Neutrophil (primary cell): ENCODE data around the gene H2BK1.

ENCODE experiments used
- H3K27ac ChIP-seq: fragments of 200-600 bp; sonication (generic); 2 replicates; pipeline ENCODE4 v1.5.1; 2016; ENCODE audit warnings: mild to moderate bottlenecking, moderate library complexity
- H3K27me3 ChIP-seq: fragments of 200-600 bp; sonication (generic); 2 replicates; pipeline ENCODE4 v1.6.0; 2016; ENCODE audit warnings: mild to moderate bottlenecking
- H3K36me3 ChIP-seq: fragments of 200-600 bp; sonication (generic); 2 replicates; pipeline ENCODE4 v1.5.1; 2017
- H3K4me1 ChIP-seq, 2 experiments: fragments of 200-600 bp in 1 of 2; sonication (generic) in 1 of 2; 1 replicate in 1 of 2; 2 replicates in 1 of 2; pipeline versions ENCODE4 v1.5.1 to v1.6.1; 2013 to 2016; ENCODE audit warnings: low read depth in 1 of 2, low read length in 1 of 2, mild to moderate bottlenecking in 1 of 2, moderate library complexity in 1 of 2; ENCODE audit not compliant: control insufficient read depth in 1 of 2, insufficient read depth in 1 of 2
- H3K4me3 ChIP-seq, 2 experiments: fragments of 200-600 bp in 1 of 2; sonication (generic) in 1 of 2; 1 replicate in 1 of 2; 2 replicates in 1 of 2; pipeline ENCODE4 v1.5.1; 2013 to 2016; ENCODE audit warnings: low read depth in 1 of 2, low read length in 1 of 2, mild to moderate bottlenecking in 1 of 2, moderate library complexity in 1 of 2
- H3K9me3 ChIP-seq: fragments of 200-600 bp; sonication (generic); 2 replicates; pipeline ENCODE4 v1.5.1; 2016
- TF ChIP-seq, protein P1 (sequence below): fragments of 200-600 bp; sonication (generic); IDR thresholded peaks from 2 replicates; pipeline ENCODE4 v1.5.1; 2016; ENCODE audit warnings: antibody characterized with exemption

The H2BK1 gene

DNA sequence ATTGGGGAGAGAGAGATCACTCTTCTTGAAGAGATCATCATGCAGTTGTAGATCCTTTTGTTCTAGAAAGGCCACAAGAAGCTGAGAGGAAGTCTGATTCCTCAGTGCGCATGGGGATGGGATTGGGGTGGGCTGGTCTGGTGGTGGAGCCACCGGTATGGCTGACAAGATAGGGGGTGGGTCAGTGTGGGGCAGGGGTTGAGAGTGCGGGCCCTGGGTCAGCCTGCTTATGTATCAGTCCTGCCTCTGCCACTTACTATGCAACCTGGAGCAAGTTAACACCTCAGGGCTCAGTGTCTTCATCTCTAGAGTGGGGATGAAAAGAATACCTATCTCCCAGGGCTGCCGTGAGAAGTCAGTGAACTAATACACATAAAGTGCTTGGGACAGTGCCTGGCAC is 30.2 kb upstream of the H2BK1 start:
- Histone ChIP-seq H3K36me3 (peaks cover 52% of the 10 kb centered on the region), H3K4me3 (no peak overlapping the region), H3K4me1 (peaks cover 28 to 29% of the 10 kb centered on the region in 2 experiments), H3K27ac (no peak overlapping the region), H3K27me3 (peaks cover 34% of the 10 kb centered on the region), H3K9me3 (no peaks in the 10 kb centered on the region)
- TF ChIP-seq, protein P1, sequence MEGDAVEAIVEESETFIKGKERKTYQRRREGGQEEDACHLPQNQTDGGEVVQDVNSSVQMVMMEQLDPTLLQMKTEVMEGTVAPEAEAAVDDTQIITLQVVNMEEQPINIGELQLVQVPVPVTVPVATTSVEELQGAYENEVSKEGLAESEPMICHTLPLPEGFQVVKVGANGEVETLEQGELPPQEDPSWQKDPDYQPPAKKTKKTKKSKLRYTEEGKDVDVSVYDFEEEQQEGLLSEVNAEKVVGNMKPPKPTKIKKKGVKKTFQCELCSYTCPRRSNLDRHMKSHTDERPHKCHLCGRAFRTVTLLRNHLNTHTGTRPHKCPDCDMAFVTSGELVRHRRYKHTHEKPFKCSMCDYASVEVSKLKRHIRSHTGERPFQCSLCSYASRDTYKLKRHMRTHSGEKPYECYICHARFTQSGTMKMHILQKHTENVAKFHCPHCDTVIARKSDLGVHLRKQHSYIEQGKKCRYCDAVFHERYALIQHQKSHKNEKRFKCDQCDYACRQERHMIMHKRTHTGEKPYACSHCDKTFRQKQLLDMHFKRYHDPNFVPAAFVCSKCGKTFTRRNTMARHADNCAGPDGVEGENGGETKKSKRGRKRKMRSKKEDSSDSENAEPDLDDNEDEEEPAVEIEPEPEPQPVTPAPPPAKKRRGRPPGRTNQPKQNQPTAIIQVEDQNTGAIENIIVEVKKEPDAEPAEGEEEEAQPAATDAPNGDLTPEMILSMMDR: no peak

DNA sequence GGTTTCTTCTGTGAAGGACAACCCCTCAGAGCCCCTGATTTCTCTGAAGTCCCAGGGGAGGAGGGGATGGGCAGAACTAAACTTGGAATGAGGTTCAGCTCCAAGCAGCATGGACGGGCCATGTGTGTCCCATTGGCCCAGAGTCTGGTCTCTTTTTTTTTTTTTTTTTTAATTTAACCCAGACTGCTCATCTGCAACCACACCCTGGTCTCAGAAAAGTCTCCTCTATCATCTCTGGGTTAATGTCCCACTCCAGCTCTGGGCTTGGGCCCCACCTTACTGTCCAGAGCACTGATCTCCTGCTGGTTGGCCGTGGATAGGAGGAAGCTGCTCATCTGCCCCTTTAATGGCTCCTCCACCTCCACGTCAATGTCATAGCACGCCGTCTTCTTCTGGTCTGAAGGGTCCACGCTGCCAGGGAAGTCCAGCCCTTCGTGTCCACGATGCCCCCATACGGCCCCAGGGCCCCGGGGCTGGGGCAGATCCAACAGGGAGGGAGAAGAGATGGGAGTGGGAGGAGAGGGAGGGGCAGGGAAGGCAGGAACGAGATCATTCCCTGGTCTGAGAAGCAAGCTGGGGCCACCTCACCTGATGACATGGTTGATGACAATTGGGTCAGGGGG is 29.7 kb upstream of the H2BK1 start:
- Histone ChIP-seq H3K36me3 (peaks cover 58% of the 10 kb centered on the region), H3K9me3 (no peaks in the 10 kb centered on the region), H3K4me3 (no peak overlapping the region), H3K4me1 (peaks cover 23 to 24% of the 10 kb centered on the region in 2 experiments), H3K27me3 (peaks cover 28% of the 10 kb centered on the region), H3K27ac (no peak overlapping the region)
- TF ChIP-seq, protein P1: no peak

DNA sequence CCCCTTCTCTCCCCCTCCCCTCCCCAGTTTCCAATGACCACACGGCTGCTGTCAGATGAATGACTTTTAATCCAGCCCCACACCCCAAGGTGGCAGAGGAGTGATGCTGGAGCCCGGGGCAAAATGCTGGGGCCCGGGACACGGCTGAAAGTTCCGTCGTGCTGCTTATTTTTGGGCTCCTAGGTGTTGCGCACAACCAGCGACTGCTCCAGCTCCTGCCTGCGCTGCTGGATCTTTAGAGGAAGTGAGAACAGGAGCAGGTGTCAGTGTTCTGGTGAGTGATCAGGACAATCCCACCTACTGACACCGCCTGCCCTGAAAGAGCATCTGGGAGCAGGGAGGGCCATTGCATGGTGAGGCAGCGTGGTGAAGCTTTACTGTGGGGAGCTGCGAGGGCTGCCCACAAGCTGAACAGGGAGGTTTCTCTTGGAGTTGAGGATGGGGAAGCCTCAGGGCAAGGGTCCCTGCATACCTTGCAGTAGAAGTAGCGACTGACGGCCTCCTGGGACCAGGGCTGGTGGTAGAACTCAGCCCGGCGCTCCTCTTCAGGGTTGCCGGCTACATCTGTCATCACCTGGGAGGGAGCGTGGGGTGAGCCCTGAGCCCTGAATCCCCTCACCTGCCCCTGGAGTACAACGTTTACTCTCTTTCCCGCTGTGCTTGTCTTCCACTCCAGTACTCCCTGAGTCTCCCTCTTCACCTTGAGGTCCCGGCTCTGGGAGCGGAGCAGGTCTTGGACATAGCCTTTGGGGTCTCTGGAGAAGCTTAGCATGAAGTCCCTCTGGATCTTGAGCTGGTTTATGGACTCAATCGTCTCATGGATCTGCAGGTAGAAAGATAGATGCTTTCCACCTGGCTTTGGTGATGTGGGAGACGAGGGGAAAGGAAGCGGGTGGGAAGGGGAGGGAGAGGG is 28.9 kb upstream of the H2BK1 start:
- Histone ChIP-seq H3K27me3 (peaks cover 20% of the 10 kb centered on the region), H3K36me3 (peaks cover 62% of the 10 kb centered on the region), H3K4me3 (no peak overlapping the region), H3K4me1 (peaks cover 16% of the 10 kb centered on the region in 2 experiments), H3K27ac (no peak overlapping the region), H3K9me3 (no peaks in the 10 kb centered on the region)
- TF ChIP-seq, protein P1: no peak

DNA sequence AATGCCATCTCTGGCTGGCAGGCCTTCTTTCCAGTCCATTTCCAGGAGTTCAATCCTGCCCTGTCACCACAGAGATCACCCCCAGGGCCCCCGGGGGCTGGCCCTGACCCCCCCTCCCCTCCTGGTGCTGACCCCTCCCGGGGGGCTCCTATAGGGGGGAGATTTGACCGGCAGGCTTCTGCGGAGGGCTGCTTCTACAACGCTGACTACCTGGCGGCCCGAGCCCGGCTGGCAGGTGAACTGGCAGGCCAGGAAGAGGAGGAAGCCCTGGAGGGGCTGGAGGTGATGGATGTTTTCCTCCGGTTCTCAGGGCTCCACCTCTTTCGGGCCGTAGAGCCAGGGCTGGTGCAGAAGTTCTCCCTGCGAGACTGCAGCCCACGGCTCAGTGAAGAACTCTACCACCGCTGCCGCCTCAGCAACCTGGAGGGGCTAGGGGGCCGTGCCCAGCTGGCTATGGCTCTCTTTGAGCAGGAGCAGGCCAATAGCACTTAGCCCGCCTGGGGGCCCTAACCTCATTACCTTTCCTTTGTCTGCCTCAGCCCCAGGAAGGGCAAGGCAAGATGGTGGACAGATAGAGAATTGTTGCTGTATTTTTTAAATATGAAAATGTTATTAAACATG is 28.0 kb upstream of the H2BK1 start:
- Histone ChIP-seq H3K27me3 (peaks cover 11% of the 10 kb centered on the region), H3K27ac (no peak overlapping the region), H3K36me3 (peaks cover 62% of the 10 kb centered on the region), H3K9me3 (no peaks in the 10 kb centered on the region), H3K4me1 (peaks cover 15 to 16% of the 10 kb centered on the region in 2 experiments), H3K4me3 (no peak overlapping the region)
- TF ChIP-seq, protein P1: no peak

DNA sequence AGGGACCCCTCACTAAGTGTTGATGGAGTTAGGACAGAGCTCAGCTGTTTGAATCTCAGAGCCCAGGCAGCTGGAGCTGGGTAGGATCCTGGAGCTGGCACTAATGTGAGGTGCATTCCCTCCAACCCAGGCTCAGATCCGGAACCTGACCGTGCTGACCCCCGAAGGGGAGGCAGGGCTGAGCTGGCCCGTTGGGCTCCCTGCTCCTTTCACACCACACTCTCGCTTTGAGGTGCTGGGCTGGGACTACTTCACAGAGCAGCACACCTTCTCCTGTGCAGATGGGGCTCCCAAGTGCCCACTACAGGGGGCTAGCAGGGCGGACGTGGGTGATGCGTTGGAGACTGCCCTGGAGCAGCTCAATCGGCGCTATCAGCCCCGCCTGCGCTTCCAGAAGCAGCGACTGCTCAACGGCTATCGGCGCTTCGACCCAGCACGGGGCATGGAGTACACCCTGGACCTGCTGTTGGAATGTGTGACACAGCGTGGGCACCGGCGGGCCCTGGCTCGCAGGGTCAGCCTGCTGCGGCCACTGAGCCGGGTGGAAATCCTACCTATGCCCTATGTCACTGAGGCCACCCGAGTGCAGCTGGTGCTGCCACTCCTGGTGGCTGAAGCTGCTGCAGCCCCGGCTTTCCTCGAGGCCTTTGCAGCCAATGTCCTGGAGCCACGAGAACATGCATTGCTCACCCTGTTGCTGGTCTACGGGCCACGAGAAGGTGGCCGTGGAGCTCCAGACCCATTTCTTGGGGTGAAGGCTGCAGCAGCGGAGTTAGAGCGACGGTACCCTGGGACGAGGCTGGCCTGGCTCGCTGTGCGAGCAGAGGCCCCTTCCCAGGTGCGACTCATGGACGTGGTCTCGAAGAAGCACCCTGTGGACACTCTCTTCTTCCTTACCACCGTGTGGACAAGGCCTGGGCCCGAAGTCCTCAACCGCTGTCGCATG is 27.2 kb upstream of the H2BK1 start:
- peaks cover 4% of the 10 kb centered on the region for H3K27me3 ChIP-seq
- H3K27ac ChIP-seq: no peak overlapping the region
- H3K36me3 ChIP-seq: peaks cover 62% of the 10 kb centered on the region
- TF ChIP-seq, protein P1: no peak
- H3K4me3 ChIP-seq: no peak overlapping the region
- H3K9me3 ChIP-seq: no peaks in the 10 kb centered on the region
- peaks cover 13 to 14% of the 10 kb centered on the region in 2 experiments for H3K4me1 ChIP-seq
